Stimulated activated memory B cell treated with anti-CD40 and anti-IgM and Interleukin-4, amounts not matched to agents 10 μg/mL and 1 μg/mL and 100 μg/mL, for 72 hours (primary cell): ENCODE measurements around the gene FHOD3.
"Not testable (repeated sequence)": the region's sequence is repeated elsewhere in the genome, so short reads cannot be mapped to it uniquely, and the experiment has no call there.

Experiments used
- ATAC-seq: fragments of 150-1000 bp; cut with Tn5 transposase; 2 replicates; pipeline ENCODE4 v1.10.0; 2021
- H3K27ac Mint-ChIP-seq: one replicate; pipeline ENCODE4 v1.8.0; 2022; ENCODE audit warnings: mild to moderate bottlenecking, mixed read lengths
- H3K27me3 Mint-ChIP-seq: one replicate; pipeline ENCODE4 v1.8.0; 2022; ENCODE audit warnings: mixed read lengths
- H3K36me3 Mint-ChIP-seq: one replicate; pipeline ENCODE4 v1.8.0; 2022; ENCODE audit warnings: mixed read lengths
- H3K4me1 Mint-ChIP-seq: one replicate; pipeline ENCODE4 v1.8.0; 2022; ENCODE audit warnings: mixed read lengths
- H3K4me3 Mint-ChIP-seq: one replicate; pipeline ENCODE4 v1.8.0; 2022; ENCODE audit warnings: mild to moderate bottlenecking, moderate library complexity, mixed read lengths
- H3K9me3 Mint-ChIP-seq: one replicate; pipeline ENCODE4 v1.8.0; 2022; ENCODE audit warnings: mixed read lengths

FHOD3 gene

DNA sequence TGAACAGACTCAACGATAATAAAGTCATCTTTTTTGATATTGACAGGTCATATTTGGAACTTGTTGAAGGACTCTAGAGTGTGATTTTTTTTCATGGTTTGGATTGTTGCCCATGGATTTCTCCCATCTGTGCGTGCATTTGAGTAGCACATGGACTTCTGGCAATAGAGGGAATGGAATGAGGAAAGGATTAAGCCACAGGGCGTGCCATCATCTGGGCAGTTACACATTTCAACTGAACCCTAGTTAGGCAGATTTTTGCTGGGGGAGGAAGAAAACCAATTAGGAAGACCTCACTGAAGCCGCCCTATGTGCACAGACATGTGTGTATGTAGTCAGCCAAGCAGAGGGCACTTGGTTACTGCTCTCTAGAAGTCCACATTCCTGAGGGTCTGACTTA lies 458.7 kb downstream of the FHOD3 start:
- Mint-ChIP-seq H3K27ac (no peak overlapping the region), H3K9me3 (no peaks in the 10 kb centered on the region), H3K4me1 (no peaks in the 10 kb centered on the region), H3K4me3 (no peak overlapping the region), H3K27me3 (peaks cover 8% of the 10 kb centered on the region), H3K36me3 (no peaks in the 10 kb centered on the region)
- ATAC-seq, result no peak

DNA sequence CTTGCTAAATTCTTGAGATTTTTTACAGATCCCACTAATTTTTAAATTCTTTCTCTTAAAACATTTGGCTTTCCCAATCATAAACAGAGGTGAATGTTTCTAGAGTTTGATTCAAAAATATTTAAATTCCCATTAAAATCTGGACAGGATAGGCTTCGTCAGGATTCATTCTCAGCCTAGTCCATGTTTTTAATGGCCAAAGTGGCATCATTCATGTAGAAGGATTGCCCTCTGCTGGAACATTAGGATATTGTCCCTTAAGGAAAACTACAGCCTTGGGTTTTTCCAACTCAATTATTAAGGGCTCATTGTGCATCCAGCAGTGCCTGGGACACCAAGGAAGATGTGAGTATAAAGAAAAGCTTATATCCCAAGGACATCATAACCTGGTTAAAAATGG lies 459.6 kb downstream of the FHOD3 start:
- no peak for ATAC-seq

DNA sequence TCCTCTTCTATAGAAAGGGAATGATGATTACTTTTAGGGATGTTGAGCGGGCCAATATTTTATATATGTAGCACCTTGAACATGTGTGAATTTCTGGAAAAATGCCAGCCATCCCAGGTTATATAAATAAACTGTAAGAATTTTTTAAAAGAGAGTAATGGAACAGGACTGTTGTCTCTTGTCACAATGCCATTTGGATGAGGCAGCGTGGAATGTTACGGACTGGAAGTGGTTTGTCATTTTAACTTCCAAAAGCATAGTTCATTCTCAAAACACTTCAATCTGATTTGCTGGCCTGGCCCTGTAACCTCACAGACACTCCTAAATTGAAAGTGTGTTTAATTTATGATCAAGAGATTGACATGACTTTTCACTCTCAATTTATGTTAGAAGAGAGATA lies 460.5 kb downstream of the FHOD3 start:
- no peaks in the 10 kb centered on the region for H3K36me3 Mint-ChIP-seq
- H3K4me1 Mint-ChIP-seq, result no peaks in the 10 kb centered on the region
- peaks cover 15% of the 10 kb centered on the region for H3K27me3 Mint-ChIP-seq
- ATAC-seq, result no peak
- H3K4me3 Mint-ChIP-seq, result no peak overlapping the region
- H3K27ac Mint-ChIP-seq, result no peak overlapping the region
- no peaks in the 10 kb centered on the region for H3K9me3 Mint-ChIP-seq

More for the DNA sequence above, 459.6 kb downstream of the FHOD3 start:
- Mint-ChIP-seq H3K4me3 (no peak overlapping the region), H3K36me3 (no peaks in the 10 kb centered on the region), H3K27ac (no peak overlapping the region), H3K9me3 (no peaks in the 10 kb centered on the region), H3K27me3 (peaks cover 15% of the 10 kb centered on the region), H3K4me1 (no peaks in the 10 kb centered on the region)

DNA sequence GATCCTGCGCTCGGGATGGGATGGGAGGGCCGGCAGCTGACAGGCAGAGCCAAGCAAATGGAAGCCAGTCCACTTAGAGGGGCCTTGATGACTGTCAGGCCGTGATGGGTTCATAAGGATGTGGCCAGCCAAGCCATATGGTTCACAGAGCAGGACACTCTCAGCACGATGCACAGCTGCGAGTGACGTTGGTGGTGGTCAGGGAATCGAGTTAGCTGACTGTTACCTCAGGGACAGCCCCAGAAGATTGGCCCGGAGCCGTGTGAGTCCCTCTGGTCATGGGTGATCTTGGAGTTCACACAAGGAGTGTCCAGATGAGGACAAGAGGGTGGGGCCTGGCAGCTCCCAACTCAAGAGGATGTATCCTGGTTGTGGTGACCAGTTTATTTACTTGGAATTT lies 461.1 kb downstream of the FHOD3 start:
- Mint-ChIP-seq H3K27me3 (peaks cover 15% of the 10 kb centered on the region), H3K36me3 (no peaks in the 10 kb centered on the region), H3K27ac (no peak overlapping the region), H3K4me3 (no peak overlapping the region), H3K9me3 (no peaks in the 10 kb centered on the region), H3K4me1 (no peaks in the 10 kb centered on the region)
- ATAC-seq, result no peak

DNA sequence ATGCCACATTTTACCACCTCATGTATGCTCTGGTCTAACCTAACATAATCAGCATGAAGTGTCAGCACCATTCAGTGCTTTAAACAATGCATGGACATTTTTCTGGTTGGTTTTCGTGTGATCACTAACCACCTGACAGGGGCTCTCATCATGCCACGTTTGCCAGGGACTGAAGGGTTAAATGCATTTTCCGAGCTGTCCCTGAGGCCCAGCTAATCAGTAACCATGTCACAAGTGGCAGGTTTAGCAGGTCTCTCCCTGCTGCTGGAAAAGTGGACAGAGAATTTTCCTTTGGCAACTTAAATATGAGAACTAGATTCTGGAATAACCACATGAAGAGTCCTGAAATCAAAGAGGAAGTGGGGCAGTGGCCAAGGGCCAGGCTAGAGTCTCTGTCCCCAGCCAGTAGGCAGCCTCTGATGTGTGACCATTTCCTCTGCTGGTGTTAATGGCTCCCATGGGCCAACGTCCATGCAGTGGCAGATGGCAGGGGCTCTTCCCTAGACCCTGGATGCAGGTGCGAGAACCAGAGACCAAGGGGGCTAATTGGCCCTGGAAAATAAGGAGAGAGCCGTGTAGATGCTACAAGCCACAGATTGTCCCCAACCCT lies 461.8 kb downstream of the FHOD3 start:
- Mint-ChIP-seq H3K4me3 (no peak overlapping the region), H3K36me3 (no peaks in the 10 kb centered on the region), H3K4me1 (no peaks in the 10 kb centered on the region), H3K27me3 (peaks cover 15% of the 10 kb centered on the region), H3K27ac (no peak overlapping the region), H3K9me3 (no peaks in the 10 kb centered on the region)
- ATAC-seq, result no peak

DNA sequence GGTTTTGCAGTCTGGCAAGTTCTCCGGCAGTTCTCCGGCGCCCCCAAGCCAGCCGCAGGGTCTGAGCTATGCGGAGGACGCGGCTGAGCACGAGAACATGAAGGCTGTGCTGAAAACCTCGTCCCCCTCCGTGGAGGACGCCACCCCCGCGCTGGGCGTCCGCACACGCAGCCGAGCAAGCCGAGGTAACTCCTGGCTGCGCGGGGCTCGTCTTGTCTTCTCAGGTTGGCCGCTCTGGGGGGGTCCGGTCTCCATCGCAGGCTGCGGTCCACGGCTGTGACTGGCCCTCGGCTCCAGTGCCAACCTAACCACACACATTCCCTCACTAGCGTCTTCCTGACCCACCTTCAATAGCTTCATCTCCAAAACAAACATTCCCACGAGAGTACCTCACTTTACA lies 463.1 kb downstream of the FHOD3 start:
- Mint-ChIP-seq H3K4me1 (no peaks in the 10 kb centered on the region), H3K27me3 (peaks cover 15% of the 10 kb centered on the region), H3K9me3 (no peaks in the 10 kb centered on the region), H3K36me3 (no peaks in the 10 kb centered on the region), H3K27ac (no peak overlapping the region), H3K4me3 (no peak overlapping the region)
- peak; percentile 14 for ATAC-seq

DNA sequence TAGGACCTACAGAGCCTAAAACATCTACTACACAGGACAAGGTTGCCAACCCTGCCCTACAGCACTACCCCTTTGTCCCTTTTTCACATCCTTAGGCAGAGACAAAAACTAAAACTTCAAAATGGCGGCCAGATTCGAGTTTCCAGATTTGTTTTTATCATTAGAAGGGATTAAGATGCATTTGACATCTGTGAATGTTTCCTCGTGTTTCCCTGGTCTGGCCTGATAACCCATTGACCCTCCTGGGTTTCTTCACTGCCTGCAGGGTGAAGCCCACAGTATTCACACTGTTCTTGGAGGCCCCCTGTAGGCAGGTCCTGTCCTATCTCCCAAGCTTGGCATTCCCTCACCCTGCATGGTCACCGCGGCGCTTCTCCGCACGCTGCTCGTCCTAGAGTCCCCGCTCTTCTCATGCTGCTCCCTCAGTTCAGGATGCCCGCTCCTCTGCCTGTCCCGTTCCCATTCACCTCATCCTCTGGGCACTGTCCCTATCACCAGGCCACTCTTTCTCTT lies 463.7 kb downstream of the FHOD3 start:
- Mint-ChIP-seq H3K9me3 (no peaks in the 10 kb centered on the region), H3K27me3 (peaks cover 15% of the 10 kb centered on the region), H3K4me3 (no peak overlapping the region), H3K36me3 (no peaks in the 10 kb centered on the region), H3K4me1 (no peaks in the 10 kb centered on the region), H3K27ac (no peak overlapping the region)
- no peak for ATAC-seq

- Mint-ChIP-seq H3K36me3 (no peaks in the 10 kb centered on the region), H3K4me3 (no peak overlapping the region), H3K27ac (no peak overlapping the region), H3K27me3 (peaks cover 15% of the 10 kb centered on the region), H3K9me3 (no peaks in the 10 kb centered on the region), H3K4me1 (no peaks in the 10 kb centered on the region)
- ATAC-seq, result no peak
Measured at GRCh38 chr18:36762074-36762473, 464.6 kb downstream of the FHOD3 start.

- ATAC-seq, H3K4me3 Mint-ChIP-seq, H3K4me1 Mint-ChIP-seq, H3K9me3 Mint-ChIP-seq, H3K27ac Mint-ChIP-seq, H3K36me3 Mint-ChIP-seq: not testable (repeated sequence)
- peaks cover 15% of the 10 kb centered on the region for H3K27me3 Mint-ChIP-seq
Measured at GRCh38 chr18:36762965-36763364, 465.5 kb downstream of the FHOD3 start.

DNA sequence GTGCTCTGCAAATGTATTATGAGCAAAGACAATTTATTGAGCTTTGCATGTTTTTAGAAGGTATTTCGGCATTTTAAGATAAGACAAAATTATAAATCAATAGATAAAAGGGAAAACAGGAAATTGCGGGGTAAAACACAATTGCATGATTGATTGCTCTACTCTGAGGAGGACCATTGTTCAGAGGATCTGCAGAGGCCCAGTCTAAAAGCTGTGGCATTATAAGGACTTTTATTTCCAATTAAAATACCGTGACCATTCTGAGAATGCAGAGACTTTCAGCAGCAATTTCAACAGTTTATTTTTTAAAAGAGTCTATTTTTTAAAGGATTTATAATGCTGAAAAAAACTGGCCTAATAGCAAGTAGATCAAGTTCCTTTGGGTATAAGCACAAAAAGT lies 469.3 kb downstream of the FHOD3 start:
- H3K4me3 Mint-ChIP-seq, result no peak overlapping the region
- no peaks in the 10 kb centered on the region for H3K36me3 Mint-ChIP-seq
- peaks cover 10% of the 10 kb centered on the region for H3K4me1 Mint-ChIP-seq
- H3K27me3 Mint-ChIP-seq, result peaks cover 10% of the 10 kb centered on the region
- ATAC-seq, result no peak
- H3K27ac Mint-ChIP-seq, result no peak overlapping the region
- no peaks in the 10 kb centered on the region for H3K9me3 Mint-ChIP-seq

DNA sequence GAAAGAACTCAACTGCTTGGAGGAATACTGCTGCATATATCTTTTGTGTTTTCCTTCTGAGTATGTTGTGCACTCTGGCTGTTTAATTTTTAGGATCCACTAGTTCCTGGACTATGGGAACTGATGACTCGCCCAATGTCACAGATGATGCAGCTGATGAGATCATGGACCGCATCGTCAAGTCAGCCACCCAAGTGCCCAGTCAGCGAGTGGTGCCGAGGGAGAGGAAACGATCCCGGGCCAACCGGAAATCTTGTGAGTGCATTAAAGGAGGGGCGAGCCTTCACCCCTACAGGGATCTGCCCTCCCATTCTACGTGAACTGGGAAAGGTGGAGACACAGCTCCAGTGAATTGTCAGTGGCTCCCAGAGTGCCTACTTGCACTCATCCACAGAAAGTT lies 471.7 kb downstream of the FHOD3 start:
- H3K27ac Mint-ChIP-seq, result no peak overlapping the region
- no peaks in the 10 kb centered on the region for H3K36me3 Mint-ChIP-seq
- ATAC-seq, result no peak
- peaks cover 10% of the 10 kb centered on the region for H3K4me1 Mint-ChIP-seq
- no peaks in the 10 kb centered on the region for H3K9me3 Mint-ChIP-seq
- H3K4me3 Mint-ChIP-seq, result no peak overlapping the region
- H3K27me3 Mint-ChIP-seq, result peaks cover 9% of the 10 kb centered on the region

DNA sequence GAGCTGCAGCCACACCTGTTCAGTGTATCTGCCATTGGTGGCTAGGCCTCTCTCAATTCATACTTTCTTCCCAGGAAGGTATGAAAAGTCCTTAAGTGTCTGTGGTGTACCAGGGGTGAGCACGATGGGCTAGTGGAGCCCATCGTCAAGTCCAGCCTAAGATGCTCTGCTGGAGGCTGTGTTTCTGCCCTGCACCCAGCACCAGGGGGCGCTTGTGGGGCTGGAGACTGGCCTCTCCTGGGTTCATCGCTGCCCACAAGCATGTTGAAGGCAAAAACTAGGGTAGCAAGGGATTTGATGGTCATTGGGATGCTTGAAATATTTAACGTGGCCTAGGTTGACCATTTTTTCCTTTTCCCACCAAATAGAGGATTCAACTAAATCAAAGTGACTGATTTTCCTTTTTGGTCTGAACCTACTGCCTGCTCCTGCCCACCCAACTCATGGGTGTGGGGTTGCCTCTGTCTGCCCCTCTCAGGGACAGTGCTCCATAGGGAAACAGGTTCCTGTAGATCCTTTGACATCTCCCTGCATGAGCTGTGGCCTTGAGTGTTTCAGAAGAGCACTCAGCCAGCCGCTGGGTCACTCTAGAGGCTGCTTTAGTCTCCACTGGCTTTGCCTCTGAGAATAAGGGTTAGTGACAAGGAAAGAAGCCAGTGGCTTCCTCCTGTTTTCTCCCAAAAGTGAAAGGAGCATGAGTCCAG lies 472.2 kb downstream of the FHOD3 start:
- ATAC-seq, result no peak
- H3K9me3 Mint-ChIP-seq, result no peaks in the 10 kb centered on the region
- H3K36me3 Mint-ChIP-seq, result no peaks in the 10 kb centered on the region
- peaks cover 9% of the 10 kb centered on the region for H3K27me3 Mint-ChIP-seq
- H3K4me3 Mint-ChIP-seq, result no peak overlapping the region
- H3K27ac Mint-ChIP-seq, result no peak overlapping the region
- peaks cover 10% of the 10 kb centered on the region for H3K4me1 Mint-ChIP-seq

- peaks cover 9% of the 10 kb centered on the region for H3K27me3 Mint-ChIP-seq
- H3K4me3 Mint-ChIP-seq, result no peak overlapping the region
- no peaks in the 10 kb centered on the region for H3K9me3 Mint-ChIP-seq
- H3K27ac Mint-ChIP-seq, result no peak overlapping the region
- peaks cover 10% of the 10 kb centered on the region for H3K4me1 Mint-ChIP-seq
- H3K36me3 Mint-ChIP-seq, result no peaks in the 10 kb centered on the region
- ATAC-seq, result no peak
Measured at GRCh38 chr18:36770315-36770946, 472.9 kb downstream of the FHOD3 start.

DNA sequence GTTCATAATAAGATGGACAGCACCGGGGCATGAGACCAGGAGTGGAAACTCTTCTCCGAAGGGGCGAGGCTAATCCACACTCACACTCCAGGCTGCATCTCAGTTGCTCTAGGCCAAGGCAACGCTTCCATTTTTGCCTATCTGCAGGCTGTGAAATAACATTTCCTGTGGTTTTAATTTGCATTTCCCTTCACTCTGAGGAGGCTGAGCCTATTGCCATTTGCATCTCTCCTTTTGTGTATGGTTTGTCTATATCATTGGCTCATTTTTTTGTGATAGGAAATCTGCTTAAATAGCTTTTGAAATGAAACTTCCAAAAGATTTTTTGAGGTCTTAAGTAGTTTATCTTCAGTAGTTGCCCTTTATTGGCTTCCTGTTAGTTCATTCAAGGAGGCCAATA lies 473.7 kb downstream of the FHOD3 start:
- H3K9me3 Mint-ChIP-seq, result no peaks in the 10 kb centered on the region
- H3K27me3 Mint-ChIP-seq, result peaks cover 9% of the 10 kb centered on the region
- H3K36me3 Mint-ChIP-seq, result no peaks in the 10 kb centered on the region
- peaks cover 10% of the 10 kb centered on the region for H3K4me1 Mint-ChIP-seq
- no peak for ATAC-seq
- H3K27ac Mint-ChIP-seq, result no peak overlapping the region
- no peak overlapping the region for H3K4me3 Mint-ChIP-seq

DNA sequence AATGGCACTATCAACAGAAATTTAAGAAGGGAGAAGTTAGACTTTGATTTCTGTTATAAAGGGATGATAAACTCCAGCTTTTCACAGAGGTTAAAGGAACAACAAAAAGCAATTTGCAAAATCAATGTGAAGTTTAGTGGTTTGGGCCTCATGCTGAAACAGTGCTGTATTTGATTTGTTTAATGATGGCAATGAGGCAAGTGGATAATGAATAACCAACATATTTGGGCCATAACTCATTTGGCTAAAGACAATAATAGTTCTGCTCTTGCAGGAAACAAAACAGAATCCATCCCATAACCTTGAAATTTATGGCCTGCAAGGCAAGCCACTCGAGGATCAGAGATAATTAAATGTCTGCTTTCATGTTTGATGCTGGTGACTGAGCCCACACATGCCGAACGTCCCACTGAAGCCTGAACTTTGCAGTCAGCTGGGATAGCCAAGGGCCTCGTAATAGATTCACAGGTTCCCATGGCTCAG lies 474.8 kb downstream of the FHOD3 start:
- Mint-ChIP-seq H3K27ac (no peak overlapping the region), H3K36me3 (no peaks in the 10 kb centered on the region), H3K4me1 (peaks cover 10% of the 10 kb centered on the region), H3K4me3 (no peak overlapping the region), H3K27me3 (peaks cover 9% of the 10 kb centered on the region), H3K9me3 (no peaks in the 10 kb centered on the region)
- no peak for ATAC-seq

DNA sequence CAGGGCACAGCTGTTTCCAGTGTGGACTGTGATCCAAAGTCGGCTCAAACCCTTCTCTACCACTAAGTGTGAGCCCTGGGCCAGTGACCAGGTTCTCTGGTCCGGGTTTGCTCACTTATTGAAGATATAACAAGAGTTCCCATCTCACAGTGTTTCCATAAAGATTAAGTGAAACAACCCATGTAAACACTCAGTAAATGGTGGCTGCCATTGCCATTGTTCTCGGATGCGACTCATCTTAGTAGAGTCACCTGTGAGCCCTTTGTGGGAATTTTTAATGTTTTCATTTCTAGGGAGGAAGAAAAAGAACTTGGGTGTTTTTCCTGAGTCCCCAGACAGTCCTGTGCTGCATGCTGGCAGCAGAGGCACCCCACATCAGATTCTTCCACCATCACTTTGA lies 477.9 kb downstream of the FHOD3 start:
- Mint-ChIP-seq H3K4me1 (peaks cover 10% of the 10 kb centered on the region), H3K9me3 (no peaks in the 10 kb centered on the region), H3K27ac (no peak overlapping the region), H3K27me3 (no peaks in the 10 kb centered on the region), H3K36me3 (peaks cover 9% of the 10 kb centered on the region), H3K4me3 (no peak overlapping the region)
- ATAC-seq, result no peak
